Embryonic facial prominence (tissue), 1 donor: Measurements from ENCODE around the gene GRAMD1A.
"Not testable (repeated sequence)": the region's sequence is repeated elsewhere in the genome, so short reads cannot be mapped to it uniquely, and the experiment has no call there.

Experiments
- DNase-seq: peaks from one replicate; pipeline ENCODE4 v3.0.0-alpha.2; 2016; ENCODE audit errors: extremely low spot score

GRAMD1A gene

GRCh38 chr19:35004517-35005255 is 4.6 kb downstream of the GRAMD1A start:
- no peak for DNase-seq

DNA sequence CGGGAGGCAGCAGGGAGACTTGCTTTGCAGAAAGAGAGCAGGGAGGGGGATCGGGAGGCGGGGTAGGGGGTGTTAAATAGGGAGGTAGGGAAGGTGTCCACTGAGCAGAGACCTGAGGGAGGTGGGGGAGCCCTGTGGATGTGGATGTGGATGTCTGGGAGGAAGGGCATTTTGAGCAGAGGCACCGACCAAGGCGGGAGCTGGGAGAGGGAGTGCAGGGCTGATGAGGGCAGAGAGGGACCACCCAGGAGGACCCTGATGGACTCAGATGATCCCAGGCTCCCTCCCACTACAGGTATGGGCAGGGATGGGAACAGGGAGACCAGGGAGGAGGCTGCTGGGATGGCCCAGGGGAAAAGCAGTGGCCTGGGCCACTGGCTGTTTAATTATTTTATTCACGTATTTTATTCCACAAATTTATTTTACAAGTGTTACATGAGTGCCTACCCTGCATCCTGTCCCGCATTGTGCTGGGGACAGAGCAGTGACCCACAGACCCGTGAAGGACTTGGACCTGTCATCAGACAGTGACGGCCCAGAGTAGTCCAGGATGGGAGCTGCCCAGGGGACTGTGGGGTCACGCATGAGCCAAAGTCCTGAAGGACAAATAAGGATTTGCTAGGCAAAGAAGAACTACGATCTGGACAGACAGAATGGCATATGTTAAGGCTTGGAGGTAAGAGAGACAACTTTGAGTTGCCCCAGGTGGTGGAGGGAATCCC is 5.3 kb downstream of the GRAMD1A start:
- DNase-seq: no peak

GRCh38 chr19:35006007-35006341 is 5.9 kb downstream of the GRAMD1A start:
- not testable (repeated sequence) for DNase-seq

DNA sequence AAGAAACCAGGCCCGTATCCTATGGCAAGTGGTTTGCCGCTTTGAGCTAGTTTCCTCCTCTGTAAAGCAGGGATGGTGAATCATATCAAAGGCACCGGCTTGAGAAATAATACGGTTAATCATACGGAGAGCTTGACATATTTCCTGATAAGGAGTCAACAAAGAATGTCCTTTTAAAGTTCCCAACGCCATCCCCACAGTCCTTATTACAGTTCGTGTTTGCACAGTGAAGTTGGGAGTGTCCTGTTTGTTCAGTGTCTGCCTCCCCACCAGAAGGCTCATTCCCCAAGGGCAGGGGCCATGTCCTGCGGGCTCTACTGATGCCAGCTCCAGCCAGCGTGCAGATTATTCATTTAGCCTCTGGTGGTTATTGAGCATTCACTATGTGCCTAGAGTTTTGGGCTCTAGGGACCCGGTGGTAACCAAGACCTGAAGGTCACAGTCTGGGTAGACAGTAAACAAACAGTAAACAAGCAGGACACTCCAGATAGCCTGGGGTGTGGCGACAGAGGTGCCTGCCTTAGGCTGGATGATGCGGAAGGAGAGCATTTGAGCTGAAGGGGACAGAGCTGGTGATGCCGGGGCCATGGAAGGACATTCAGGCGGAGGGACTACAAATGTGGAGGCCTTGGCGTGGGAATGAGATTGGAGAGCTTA is 6.3 kb downstream of the GRAMD1A start:
- DNase-seq: no peak

- DNase-seq: no peak
Measured at GRCh38 chr19:35006999-35007365, 6.9 kb downstream of the GRAMD1A start.

DNA sequence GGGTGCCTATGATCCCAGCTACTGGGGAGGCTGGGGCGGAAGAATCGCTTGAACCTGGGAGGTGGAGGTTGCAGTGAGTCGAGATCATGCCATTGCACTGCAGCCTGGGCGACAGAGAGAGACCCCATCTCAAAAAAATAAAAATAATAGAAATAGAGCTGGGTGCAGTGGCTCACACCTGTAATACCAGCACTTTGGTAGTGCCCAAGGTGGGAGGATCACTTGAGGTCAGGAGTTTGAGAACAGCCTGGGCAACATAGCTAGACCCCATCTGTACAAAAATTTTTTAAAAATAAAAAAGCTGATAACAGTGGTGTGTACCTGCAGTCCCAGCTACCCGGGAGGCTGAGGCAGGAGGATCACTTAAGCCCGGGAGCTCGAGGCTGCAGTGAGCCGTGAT is 7.3 kb downstream of the GRAMD1A start:
- not testable (repeated sequence) for DNase-seq

- DNase-seq: no peak
Measured at GRCh38 chr19:35008891-35009341, 8.8 kb downstream of the GRAMD1A start.

DNA sequence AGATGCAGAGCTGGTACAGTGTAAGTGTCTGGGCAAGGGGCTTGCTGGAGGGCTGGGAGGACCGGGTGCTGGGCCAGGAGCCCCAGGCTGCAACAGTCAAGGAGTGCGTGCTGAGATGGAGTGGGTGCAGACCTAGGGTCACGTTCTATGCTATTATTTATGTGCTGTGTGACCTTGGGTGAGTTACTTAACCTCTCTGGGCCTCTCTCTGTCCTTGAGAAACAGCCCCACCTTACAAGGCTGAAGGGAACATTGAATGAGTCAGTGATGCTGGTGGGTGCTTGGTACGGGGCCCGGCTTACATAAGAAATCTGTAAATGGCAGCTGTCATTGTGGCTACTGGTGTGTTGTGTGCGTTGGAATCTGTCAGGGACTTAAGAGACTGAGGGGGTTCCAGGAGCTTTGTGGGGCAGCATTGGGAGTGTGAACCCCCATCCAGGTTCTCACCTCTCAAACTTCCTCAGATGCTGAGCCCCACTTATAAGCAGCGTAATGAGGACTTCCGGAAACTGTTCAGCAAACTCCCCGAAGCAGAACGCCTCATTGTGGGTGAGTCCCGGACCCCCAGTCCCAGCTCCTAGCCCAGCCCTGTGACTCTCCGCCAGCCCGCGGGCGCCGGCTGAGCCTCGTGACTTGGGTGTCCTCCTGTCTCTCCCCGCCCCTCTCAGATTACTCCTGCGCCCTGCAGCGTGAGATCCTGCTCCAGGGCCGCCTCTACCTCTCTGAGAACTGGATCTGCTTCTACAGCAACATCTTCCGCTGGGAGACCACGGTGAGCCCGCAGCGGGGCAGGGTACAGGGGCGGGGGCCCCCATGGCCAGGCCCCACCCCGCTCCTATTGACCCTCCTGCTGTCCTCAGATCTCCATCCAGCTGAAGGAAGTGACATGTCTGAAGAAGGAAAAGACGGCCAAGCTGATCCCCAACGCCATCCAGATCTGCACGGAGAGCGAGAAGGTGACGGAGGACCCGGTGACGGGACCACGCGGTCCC is 9.6 kb downstream of the GRAMD1A start:
- DNase-seq: no peak

DNA sequence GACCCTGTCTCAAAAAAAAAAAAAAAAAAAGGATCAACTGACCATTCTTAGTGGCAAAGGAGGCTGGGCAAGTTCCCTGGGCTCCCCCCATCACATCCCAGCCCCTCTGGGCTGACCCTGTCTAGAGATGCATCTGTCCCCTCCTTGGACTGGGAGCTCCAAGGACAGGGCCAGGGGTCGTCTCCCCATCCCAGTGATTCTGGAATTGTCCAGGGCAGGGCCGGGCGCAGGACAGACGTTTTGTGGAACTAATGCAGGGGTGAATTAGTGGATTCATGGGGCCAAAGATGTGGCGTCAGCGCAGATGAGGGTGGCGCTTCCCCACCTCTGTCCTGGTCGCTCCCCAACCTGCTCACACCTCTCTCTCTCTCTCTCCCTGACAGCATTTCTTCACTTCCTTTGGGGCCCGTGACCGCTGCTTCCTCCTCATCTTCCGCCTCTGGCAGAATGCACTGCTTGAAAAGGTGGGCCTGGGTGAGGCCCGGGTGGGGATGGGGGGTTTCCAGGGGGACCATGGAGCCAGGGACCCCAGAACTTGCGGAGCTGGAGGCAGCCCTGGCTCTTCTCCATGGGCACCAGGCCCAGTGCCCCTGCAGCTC is 11.1 kb downstream of the GRAMD1A start:
- DNase-seq: no peak

GRCh38 chr19:35011737-35012682 is 11.9 kb downstream of the GRAMD1A start:
- DNase-seq: no peak

DNA sequence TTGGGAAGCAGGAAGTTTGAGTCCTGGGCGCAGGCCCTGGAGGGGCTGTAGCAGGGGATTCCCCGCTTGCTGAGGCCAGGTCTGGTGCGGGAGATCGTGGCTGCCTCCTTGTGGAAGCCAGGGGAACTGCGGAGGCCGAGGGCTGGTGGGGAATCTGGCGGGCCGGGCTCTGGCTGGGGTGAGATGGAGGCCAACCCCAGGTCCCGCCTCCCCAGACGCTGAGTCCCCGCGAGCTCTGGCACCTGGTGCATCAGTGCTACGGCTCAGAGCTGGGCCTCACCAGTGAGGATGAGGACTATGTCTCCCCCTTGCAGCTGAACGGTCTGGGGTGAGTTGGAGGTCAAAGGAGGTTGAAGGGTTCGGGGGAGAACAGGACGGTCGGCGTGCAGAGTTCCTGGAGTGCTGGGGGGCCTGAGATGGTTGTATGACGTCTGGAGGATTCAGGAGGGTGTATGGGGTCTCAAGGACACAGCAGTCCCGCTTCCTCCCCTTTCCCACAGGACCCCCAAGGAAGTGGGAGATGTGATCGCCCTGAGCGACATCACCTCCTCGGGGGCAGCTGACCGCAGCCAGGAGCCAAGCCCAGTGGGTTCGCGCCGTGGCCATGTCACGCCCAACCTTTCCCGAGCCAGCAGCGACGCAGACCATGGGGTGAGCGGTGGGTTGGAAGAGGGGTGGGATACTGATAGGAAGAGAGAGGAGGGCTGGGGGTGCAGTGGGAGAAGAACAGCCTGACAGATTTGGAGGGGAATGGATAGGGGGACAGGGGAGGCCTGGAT is 13.1 kb downstream of the GRAMD1A start:
- DNase-seq: no peak

GRCh38 chr19:35013820-35014754 is 14.0 kb downstream of the GRAMD1A start:
- no peak for DNase-seq

- not testable (repeated sequence) for DNase-seq
Measured at GRCh38 chr19:35014774-35015173, 14.7 kb downstream of the GRAMD1A start.

DNA sequence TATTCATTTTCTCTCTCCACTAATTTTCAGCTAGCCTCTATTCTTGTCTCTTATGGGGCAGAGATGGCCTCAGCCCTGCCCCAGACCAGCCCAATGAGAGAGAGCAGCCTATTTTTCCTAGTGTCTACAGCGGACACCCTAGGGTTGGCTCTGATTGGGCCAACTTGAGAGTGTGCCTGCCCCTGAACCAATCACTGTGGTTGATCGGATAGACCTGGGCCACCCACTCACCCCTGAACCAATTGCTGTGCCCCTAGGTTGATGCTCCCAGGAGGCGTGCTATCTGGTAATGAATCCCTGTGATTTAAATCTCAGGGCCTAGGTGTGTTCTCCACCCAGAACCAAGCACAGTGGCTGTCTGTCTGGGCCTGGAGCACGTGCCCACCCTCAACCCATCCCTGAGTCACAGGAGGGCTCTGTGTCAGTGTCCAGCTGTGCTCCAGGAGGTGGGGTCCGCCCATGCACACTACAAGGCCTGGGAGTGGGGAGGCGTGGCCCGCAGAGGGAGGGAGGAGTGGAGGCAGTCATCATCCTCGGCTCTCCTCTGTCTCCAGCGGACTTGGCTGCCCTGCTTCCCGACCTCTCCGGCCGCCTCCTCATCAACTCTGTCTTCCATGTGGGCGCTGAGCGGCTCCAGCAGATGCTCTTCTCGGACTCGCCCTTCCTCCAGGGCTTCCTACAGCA is 15.3 kb downstream of the GRAMD1A start:
- DNase-seq: no peak

DNA sequence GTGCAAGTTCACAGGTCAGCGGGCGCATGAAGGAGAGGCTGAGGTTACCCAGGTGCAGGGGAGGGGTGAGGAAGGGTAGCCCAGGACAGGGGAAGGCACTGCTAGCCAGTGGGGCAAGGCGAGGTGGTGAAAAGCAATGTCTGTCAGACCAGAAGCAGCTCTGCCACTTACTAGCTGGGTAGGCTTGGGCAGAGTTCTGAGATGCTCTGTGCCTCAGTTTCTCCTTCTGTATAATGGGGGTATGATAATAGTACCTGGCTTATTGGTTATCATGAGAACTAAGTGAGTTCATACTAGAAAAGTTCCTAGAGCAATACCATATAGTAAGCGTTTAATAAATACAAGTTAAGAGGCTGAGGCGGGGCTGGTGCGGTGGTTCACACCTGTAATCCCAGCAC is 15.8 kb downstream of the GRAMD1A start:
- DNase-seq: no peak

GRCh38 chr19:35017507-35017906 is 17.4 kb downstream of the GRAMD1A start:
- no peak for DNase-seq

- no peak for DNase-seq
Measured at GRCh38 chr19:35018379-35018778, 18.3 kb downstream of the GRAMD1A start.

DNA sequence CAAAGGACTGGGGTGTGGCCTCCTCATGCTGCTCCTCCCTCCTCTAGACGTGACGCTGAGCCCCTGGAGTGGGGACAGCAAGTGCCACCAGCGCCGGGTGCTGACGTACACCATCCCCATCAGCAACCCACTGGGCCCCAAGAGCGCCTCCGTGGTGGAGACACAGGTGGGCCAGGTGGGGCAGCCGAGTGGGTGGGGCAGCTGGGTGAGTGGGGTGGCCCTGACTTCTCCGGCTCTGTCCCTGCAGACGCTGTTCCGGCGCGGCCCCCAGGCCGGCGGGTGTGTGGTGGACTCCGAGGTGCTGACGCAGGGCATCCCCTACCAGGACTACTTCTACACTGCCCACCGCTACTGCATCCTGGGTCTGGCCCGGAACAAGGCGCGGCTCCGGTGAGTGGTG is 19.0 kb downstream of the GRAMD1A start:
- DNase-seq: no peak
